GM23338 (cell line): Measurements from ENCODE around the gene FAM50A. TPM values are rescaled to one million over a fixed set of nuclear protein-coding genes. Genes with fewer than 3 reads are reported as not detected.

Experiments
- ATAC-seq: fragments of 200-7000 bp; cut with Tn5 transposase; 3 replicates; pipeline ENCODE4 v1.9.1; 2020
- DNase-seq: peaks from one replicate; pipeline ENCODE4 v3.0.0-alpha.2; 2015; ENCODE audit warnings: low spot score
- H2AFZ ChIP-seq: fragments of 200-600 bp; sonication (generic); 2 replicates; pipeline ENCODE4 v1.8.0; 2016; ENCODE audit warnings: antibody characterized with exemption, mild to moderate bottlenecking, moderate library complexity
- H3F3A ChIP-seq: fragments of 200-600 bp; sonication (generic); replicated peaks from 2 replicates; pipeline ENCODE4 v1.8.0; 2017; ENCODE audit warnings: antibody characterized with exemption, mixed run types, low read depth
- H3K27ac ChIP-seq: fragments of 200-600 bp; sonication (generic); 2 replicates; pipeline ENCODE4 v1.6.1; 2016; ENCODE audit warnings: low read depth
- H3K27me3 ChIP-seq: fragments of 200-600 bp; sonication (generic); 2 replicates; pipeline ENCODE4 v1.8.0; 2016; ENCODE audit warnings: mild to moderate bottlenecking, mixed run types, moderate library complexity; ENCODE audit not compliant: insufficient read depth
- H3K36me3 ChIP-seq: fragments of 200-600 bp; sonication (generic); 2 replicates; pipeline ENCODE4 v1.8.0; 2016; ENCODE audit warnings: mild to moderate bottlenecking; ENCODE audit not compliant: insufficient read depth
- H3K4me1 ChIP-seq: fragments of 200-600 bp; sonication (generic); 2 replicates; pipeline ENCODE4 v1.8.0; 2016; ENCODE audit warnings: mild to moderate bottlenecking, moderate library complexity; ENCODE audit not compliant: insufficient read depth
- H3K4me2 ChIP-seq: fragments of 200-600 bp; sonication (generic); 2 replicates; pipeline ENCODE4 v1.7.1; 2017; ENCODE audit warnings: mixed run types
- H3K4me3 ChIP-seq: fragments of 200-600 bp; sonication (generic); 2 replicates; pipeline ENCODE4 v1.6.1; 2016; ENCODE audit warnings: mixed run types
- H3K79me2 ChIP-seq: fragments of 200-600 bp; sonication (generic); replicated peaks from 2 replicates; pipeline ENCODE4 v1.8.0; 2017; ENCODE audit warnings: mild to moderate bottlenecking; ENCODE audit not compliant: insufficient read depth
- H3K9me2 ChIP-seq: fragments of 200-600 bp; sonication (generic); 2 replicates; pipeline ENCODE4 v1.8.0; 2017; ENCODE audit not compliant: insufficient read depth
- H4K20me1 ChIP-seq: fragments of 200-600 bp; sonication (generic); replicated peaks from 2 replicates; pipeline ENCODE4 v1.8.0; 2017; ENCODE audit warnings: mild to moderate bottlenecking; ENCODE audit not compliant: insufficient read depth
- H3K27ac Mint-ChIP-seq: 2 replicates; pipeline ENCODE4 v1.8.0; 2020; ENCODE audit warnings: inconsistent platforms, mild to moderate bottlenecking, moderate library complexity, mixed read lengths
- H3K27me3 Mint-ChIP-seq: 3 replicates; pipeline ENCODE4 v1.8.0; 2022; ENCODE audit warnings: low read depth, mild to moderate bottlenecking, moderate library complexity, mixed read lengths, inconsistent platforms; ENCODE audit not compliant: insufficient read depth, poor library complexity
- H3K36me3 Mint-ChIP-seq: 3 replicates; pipeline ENCODE4 v1.8.0; 2021; ENCODE audit warnings: low read depth, mild to moderate bottlenecking, inconsistent platforms, moderate library complexity, mixed read lengths
- H3K4me1 Mint-ChIP-seq: 3 replicates; pipeline ENCODE4 v1.8.0; 2020; ENCODE audit warnings: mild to moderate bottlenecking, inconsistent platforms, mixed read lengths
- H3K4me3 Mint-ChIP-seq: 3 replicates; pipeline ENCODE4 v1.8.0; 2021; ENCODE audit warnings: moderate library complexity, mild to moderate bottlenecking, inconsistent platforms, mixed read lengths
- H3K9me3 Mint-ChIP-seq: 3 replicates; pipeline ENCODE4 v1.8.0; 2020; ENCODE audit warnings: moderate library complexity, mild to moderate bottlenecking, inconsistent platforms, mixed read lengths
- CREB1 ChIP-seq: fragments of 250-450 bp; sonication (Bioruptor Pico); IDR thresholded peaks from 2 replicates; pipeline ENCODE4 v1.5.0; 2020; ENCODE audit warnings: low read depth, mild to moderate bottlenecking, moderate library complexity
- EZH2phosphoT487 ChIP-seq: fragments of 200-600 bp; sonication (generic); IDR thresholded peaks from one replicate; pipeline ENCODE4 v1.8.1; 2018; ENCODE audit warnings: antibody characterized with exemption; ENCODE audit not compliant: unreplicated experiment
- JUNB ChIP-seq: IDR thresholded peaks from one replicate; pipeline ENCODE4 v1.6.1; 2016; ENCODE audit warnings: antibody characterized with exemption; ENCODE audit not compliant: unreplicated experiment
- NANOG ChIP-seq: IDR thresholded peaks from 2 replicates; pipeline ENCODE4 v1.6.1; 2016; ENCODE audit warnings: antibody characterized with exemption, borderline replicate concordance
- ZNF114 ChIP-seq: fragments of 250-450 bp; sonication (Bioruptor Pico); IDR thresholded peaks from 2 replicates; pipeline ENCODE4 v1.5.0; 2020; ENCODE audit warnings: mild to moderate bottlenecking, moderate library complexity
- ZNF331 ChIP-seq: fragments of 250-450 bp; sonication (Bioruptor Pico); IDR thresholded peaks from 2 replicates; pipeline ENCODE4 v1.5.0; 2020; ENCODE audit warnings: low read depth, mild to moderate bottlenecking, moderate library complexity
- polyA plus RNA-seq: library from polyadenylated mRNA; unstranded; fragments of >200 nt; fragmentation: Nextera tagmentation; extraction: Ambion mirVana; gene quantifications from 2 replicates; pipeline ENCODE4 v1.2.1, GENCODE V29; 2016
- total RNA-seq: library from RNA; depleted of rRNA; stranded (reverse); fragments of >200 nt; shearing (Covaris generic); gene quantifications from 2 replicates; pipeline ENCODE4 v1.2.3, GENCODE V29; 2014
- TF ChIP-seq, protein P1 (sequence below): IDR thresholded peaks from one replicate; pipeline ENCODE4 v1.6.1; 2018; ENCODE audit warnings: antibody characterized with exemption; ENCODE audit not compliant: unreplicated experiment
- TF ChIP-seq, protein P2 (sequence below): fragments of 250-450 bp; sonication (Bioruptor Pico); IDR thresholded peaks from 2 replicates; pipeline ENCODE4 v1.5.0; 2020; ENCODE audit warnings: mild to moderate bottlenecking, moderate library complexity
- TF ChIP-seq, protein P3 (sequence below), 2 experiments: fragments of 200-600 bp in 1 of 2; sonication (generic) in 1 of 2; conservative IDR thresholded peaks; 2 replicates each; pipeline versions ENCODE4 v1.5.1 to v1.6.1; 2016 to 2017; ENCODE audit warnings: antibody characterized with exemption in 2 of 2, low read depth in 2 of 2, mild to moderate bottlenecking in 2 of 2, moderate library complexity in 1 of 2
- TF ChIP-seq, protein P4 (sequence below): IDR thresholded peaks from 2 replicates; pipeline ENCODE4 v1.6.1; 2016; ENCODE audit warnings: antibody characterized with exemption

FAM50A gene
- total and polyA plus RNA-seq, 2 experiments from 2014 or later, result 23.9 to 77.6 TPM

DNA sequence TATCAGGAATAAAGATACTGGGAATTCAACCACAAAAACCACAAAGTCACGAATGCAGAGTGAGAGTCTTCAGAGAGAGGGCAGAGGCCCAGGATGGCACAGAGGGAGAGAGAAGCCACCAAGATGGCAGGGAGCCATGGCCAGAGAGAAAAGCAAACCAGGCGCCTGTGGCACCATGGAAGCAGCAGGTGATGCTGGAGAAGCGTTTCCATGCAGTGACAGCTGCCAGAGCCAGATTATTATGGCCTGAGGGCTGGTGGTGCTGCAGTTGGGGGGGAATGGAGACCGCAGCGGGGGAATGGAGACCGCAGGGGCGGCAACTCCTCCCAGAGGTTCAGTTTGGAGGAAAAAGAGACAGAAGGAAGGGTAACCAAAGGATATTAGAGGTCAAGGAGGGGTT lies 26.8 kb upstream of the FAM50A start:
- TF ChIP-seq ZNF114 (CRISPR knock-in tag), result no peak
- TF ChIP-seq NANOG, result no peak
- Histone ChIP-seq H3K36me3 (no peaks in the 10 kb centered on the region), H3K27ac (no peak overlapping the region), H3K4me1 (no peaks in the 10 kb centered on the region; the same call in 1 of the 2 replicates), H3K4me3 (no peak overlapping the region), H3K4me2 (no peak overlapping the region), H4K20me1 (no peaks in the 10 kb centered on the region), H2AFZ (no peak overlapping the region), H3F3A (no peaks in the 10 kb centered on the region), H3K27me3 (no peaks in the 10 kb centered on the region), H3K79me2 (no peaks in the 10 kb centered on the region), H3K9me2 (no peaks in the 10 kb centered on the region)
- Mint-ChIP-seq H3K27ac (no peak overlapping the region), H3K9me3 (no peaks in the 10 kb centered on the region), H3K27me3 (peaks cover 3% of the 10 kb centered on the region), H3K4me3 (no peak overlapping the region), H3K4me1 (no peaks in the 10 kb centered on the region), H3K36me3 (peaks cover 12% of the 10 kb centered on the region)
- ATAC-seq, result no peak
- no peak for DNase-seq

DNA sequence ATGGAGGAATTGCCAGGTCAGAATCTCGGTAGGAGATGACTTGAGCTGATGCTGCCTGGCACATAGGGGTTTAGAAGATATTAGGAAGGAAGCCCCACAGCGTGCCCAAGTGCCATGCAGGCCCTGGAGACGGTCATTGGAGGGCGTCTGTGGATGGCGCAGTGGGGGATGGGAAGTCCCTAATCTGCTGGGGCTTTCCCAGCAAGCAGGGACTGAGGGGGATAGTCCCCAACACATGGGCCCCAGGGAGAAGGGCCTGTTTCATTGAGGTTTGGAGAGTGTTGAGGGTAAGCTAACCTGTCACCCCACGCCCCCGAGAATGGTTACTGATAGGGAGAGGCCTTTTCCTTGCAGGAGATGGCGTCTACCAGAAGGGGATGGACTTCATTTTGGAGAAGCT lies 24.8 kb upstream of the FAM50A start:
- Histone ChIP-seq H2AFZ (no peak overlapping the region), H3K4me1 (no peaks in the 10 kb centered on the region), H3K79me2 (no peaks in the 10 kb centered on the region), H3K9me2 (no peaks in the 10 kb centered on the region), H3K36me3 (no peaks in the 10 kb centered on the region), H3K4me3 (no peak overlapping the region), H4K20me1 (no peaks in the 10 kb centered on the region), H3F3A (no peaks in the 10 kb centered on the region), H3K27me3 (no peaks in the 10 kb centered on the region), H3K27ac (no peak overlapping the region), H3K4me2 (no peak overlapping the region)
- peaks cover 12% of the 10 kb centered on the region for H3K36me3 Mint-ChIP-seq
- DNase-seq (no peak), ATAC-seq (no peak)
- no peaks in the 10 kb centered on the region for H3K4me1 Mint-ChIP-seq
- H3K9me3 Mint-ChIP-seq, result no peaks in the 10 kb centered on the region
- peaks cover 2% of the 10 kb centered on the region for H3K27me3 Mint-ChIP-seq
- no peak overlapping the region for H3K27ac Mint-ChIP-seq
- H3K4me3 Mint-ChIP-seq, result no peak overlapping the region
- TF ChIP-seq, protein P1, sequence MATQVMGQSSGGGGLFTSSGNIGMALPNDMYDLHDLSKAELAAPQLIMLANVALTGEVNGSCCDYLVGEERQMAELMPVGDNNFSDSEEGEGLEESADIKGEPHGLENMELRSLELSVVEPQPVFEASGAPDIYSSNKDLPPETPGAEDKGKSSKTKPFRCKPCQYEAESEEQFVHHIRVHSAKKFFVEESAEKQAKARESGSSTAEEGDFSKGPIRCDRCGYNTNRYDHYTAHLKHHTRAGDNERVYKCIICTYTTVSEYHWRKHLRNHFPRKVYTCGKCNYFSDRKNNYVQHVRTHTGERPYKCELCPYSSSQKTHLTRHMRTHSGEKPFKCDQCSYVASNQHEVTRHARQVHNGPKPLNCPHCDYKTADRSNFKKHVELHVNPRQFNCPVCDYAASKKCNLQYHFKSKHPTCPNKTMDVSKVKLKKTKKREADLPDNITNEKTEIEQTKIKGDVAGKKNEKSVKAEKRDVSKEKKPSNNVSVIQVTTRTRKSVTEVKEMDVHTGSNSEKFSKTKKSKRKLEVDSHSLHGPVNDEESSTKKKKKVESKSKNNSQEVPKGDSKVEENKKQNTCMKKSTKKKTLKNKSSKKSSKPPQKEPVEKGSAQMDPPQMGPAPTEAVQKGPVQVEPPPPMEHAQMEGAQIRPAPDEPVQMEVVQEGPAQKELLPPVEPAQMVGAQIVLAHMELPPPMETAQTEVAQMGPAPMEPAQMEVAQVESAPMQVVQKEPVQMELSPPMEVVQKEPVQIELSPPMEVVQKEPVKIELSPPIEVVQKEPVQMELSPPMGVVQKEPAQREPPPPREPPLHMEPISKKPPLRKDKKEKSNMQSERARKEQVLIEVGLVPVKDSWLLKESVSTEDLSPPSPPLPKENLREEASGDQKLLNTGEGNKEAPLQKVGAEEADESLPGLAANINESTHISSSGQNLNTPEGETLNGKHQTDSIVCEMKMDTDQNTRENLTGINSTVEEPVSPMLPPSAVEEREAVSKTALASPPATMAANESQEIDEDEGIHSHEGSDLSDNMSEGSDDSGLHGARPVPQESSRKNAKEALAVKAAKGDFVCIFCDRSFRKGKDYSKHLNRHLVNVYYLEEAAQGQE, result no peak
- TF ChIP-seq JUNB (no peak), NANOG (no peak), ZNF331 (CRISPR knock-in tag) (no peak), ZNF114 (CRISPR knock-in tag) (no peak), CREB1 (CRISPR knock-in tag) (no peak), EZH2phosphoT487 (no peak)
- TF ChIP-seq, protein P2, sequence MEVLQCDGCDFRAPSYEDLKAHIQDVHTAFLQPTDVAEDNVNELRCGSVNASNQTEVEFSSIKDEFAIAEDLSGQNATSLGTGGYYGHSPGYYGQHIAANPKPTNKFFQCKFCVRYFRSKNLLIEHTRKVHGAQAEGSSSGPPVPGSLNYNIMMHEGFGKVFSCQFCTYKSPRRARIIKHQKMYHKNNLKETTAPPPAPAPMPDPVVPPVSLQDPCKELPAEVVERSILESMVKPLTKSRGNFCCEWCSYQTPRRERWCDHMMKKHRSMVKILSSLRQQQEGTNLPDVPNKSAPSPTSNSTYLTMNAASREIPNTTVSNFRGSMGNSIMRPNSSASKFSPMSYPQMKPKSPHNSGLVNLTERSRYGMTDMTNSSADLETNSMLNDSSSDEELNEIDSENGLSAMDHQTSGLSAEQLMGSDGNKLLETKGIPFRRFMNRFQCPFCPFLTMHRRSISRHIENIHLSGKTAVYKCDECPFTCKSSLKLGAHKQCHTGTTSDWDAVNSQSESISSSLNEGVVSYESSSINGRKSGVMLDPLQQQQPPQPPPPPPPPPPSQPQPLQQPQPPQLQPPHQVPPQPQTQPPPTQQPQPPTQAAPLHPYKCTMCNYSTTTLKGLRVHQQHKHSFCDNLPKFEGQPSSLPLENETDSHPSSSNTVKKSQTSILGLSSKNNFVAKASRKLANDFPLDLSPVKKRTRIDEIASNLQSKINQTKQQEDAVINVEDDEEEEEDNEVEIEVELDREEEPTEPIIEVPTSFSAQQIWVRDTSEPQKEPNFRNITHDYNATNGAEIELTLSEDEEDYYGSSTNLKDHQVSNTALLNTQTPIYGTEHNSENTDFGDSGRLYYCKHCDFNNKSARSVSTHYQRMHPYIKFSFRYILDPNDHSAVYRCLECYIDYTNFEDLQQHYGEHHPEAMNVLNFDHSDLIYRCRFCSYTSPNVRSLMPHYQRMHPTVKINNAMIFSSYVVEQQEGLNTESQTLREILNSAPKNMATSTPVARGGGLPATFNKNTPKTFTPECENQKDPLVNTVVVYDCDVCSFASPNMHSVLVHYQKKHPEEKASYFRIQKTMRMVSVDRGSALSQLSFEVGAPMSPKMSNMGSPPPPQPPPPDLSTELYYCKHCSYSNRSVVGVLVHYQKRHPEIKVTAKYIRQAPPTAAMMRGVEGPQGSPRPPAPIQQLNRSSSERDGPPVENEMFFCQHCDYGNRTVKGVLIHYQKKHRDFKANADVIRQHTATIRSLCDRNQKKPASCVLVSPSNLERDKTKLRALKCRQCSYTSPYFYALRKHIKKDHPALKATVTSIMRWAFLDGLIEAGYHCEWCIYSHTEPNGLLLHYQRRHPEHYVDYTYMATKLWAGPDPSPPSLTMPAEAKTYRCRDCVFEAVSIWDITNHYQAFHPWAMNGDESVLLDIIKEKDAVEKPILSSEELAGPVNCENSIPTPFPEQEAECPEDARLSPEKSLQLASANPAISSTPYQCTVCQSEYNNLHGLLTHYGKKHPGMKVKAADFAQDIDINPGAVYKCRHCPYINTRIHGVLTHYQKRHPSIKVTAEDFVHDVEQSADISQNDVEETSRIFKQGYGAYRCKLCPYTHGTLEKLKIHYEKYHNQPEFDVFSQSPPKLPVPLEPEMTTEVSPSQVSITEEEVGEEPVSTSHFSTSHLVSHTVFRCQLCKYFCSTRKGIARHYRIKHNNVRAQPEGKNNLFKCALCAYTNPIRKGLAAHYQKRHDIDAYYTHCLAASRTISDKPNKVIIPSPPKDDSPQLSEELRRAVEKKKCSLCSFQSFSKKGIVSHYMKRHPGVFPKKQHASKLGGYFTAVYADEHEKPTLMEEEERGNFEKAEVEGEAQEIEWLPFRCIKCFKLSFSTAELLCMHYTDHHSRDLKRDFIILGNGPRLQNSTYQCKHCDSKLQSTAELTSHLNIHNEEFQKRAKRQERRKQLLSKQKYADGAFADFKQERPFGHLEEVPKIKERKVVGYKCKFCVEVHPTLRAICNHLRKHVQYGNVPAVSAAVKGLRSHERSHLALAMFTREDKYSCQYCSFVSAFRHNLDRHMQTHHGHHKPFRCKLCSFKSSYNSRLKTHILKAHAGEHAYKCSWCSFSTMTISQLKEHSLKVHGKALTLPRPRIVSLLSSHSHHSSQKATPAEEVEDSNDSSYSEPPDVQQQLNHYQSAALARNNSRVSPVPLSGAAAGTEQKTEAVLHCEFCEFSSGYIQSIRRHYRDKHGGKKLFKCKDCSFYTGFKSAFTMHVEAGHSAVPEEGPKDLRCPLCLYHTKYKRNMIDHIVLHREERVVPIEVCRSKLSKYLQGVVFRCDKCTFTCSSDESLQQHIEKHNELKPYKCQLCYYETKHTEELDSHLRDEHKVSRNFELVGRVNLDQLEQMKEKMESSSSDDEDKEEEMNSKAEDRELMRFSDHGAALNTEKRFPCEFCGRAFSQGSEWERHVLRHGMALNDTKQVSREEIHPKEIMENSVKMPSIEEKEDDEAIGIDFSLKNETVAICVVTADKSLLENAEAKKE, result no peak
- TF ChIP-seq, protein P3, sequence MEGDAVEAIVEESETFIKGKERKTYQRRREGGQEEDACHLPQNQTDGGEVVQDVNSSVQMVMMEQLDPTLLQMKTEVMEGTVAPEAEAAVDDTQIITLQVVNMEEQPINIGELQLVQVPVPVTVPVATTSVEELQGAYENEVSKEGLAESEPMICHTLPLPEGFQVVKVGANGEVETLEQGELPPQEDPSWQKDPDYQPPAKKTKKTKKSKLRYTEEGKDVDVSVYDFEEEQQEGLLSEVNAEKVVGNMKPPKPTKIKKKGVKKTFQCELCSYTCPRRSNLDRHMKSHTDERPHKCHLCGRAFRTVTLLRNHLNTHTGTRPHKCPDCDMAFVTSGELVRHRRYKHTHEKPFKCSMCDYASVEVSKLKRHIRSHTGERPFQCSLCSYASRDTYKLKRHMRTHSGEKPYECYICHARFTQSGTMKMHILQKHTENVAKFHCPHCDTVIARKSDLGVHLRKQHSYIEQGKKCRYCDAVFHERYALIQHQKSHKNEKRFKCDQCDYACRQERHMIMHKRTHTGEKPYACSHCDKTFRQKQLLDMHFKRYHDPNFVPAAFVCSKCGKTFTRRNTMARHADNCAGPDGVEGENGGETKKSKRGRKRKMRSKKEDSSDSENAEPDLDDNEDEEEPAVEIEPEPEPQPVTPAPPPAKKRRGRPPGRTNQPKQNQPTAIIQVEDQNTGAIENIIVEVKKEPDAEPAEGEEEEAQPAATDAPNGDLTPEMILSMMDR (conservative IDR thresholded peaks at IDR 0.05; ENCODE audit: low read depth in 2 of 2), result no peak
- TF ChIP-seq, protein P4, sequence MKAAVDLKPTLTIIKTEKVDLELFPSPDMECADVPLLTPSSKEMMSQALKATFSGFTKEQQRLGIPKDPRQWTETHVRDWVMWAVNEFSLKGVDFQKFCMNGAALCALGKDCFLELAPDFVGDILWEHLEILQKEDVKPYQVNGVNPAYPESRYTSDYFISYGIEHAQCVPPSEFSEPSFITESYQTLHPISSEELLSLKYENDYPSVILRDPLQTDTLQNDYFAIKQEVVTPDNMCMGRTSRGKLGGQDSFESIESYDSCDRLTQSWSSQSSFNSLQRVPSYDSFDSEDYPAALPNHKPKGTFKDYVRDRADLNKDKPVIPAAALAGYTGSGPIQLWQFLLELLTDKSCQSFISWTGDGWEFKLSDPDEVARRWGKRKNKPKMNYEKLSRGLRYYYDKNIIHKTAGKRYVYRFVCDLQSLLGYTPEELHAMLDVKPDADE, result no peak
